AG04450 (cell line): ENCODE data around the gene TANGO2. TPM values are rescaled to one million over a fixed set of nuclear protein-coding genes. Genes with fewer than 3 reads are reported as not detected.

Experiments
- CTCF ChIA-PET: fragments of 300-600, 350-600 bp; formaldehyde crosslinking; extraction: SDS; loops from one replicate; lab custom pipeline; 2022; ENCODE audit warnings: antibody characterized with exemption, inconsistent platforms; lab: Charles Lee
- POLR2A ChIA-PET: fragments of 350-600 bp; formaldehyde crosslinking; extraction: SDS; loops from one replicate; lab custom pipeline; 2021; ENCODE audit warnings: antibody characterized with exemption, inconsistent platforms; lab: Yijun Ruan, JAX
- DNase-seq: peaks from one replicate; pipeline ENCODE4 v3.0.0-alpha.2; 2011; ENCODE audit warnings: low read depth, low spot score
- H3K27ac ChIP-seq: one replicate; pipeline ENCODE4 v1.5.1; 2012; ENCODE audit warnings: low read depth, low read length, control low read depth
- H3K27me3 ChIP-seq: one replicate; pipeline ENCODE4 v1.6.0; 2012; ENCODE audit warnings: low read length; ENCODE audit not compliant: control insufficient read depth, insufficient read depth
- H3K4me3 ChIP-seq: 2 replicates; pipeline ENCODE4 v1.5.1; 2011; ENCODE audit warnings: mild to moderate bottlenecking, low read depth, low read length, control low read depth
- H3K9me3 ChIP-seq: 2 replicates; pipeline ENCODE4 v1.5.1; 2012; ENCODE audit warnings: low read length; ENCODE audit not compliant: control insufficient read depth, insufficient read depth
- polyA plus RNA-seq: library from polyadenylated mRNA; depleted of rRNA; stranded (reverse); fragments of >200 nt; gene quantifications from 2 replicates; pipeline ENCODE4 v1.2.3, GENCODE V29; 2011
- TF ChIP-seq, protein P1 (sequence below): IDR thresholded peaks from 2 replicates; pipeline ENCODE4 v1.5.1; 2011; ENCODE audit warnings: low read depth, low read length, control low read depth, inconsistent platforms

TANGO2 gene
- polyA plus RNA-seq, 1 experiment = 21.3 TPM

DNA sequence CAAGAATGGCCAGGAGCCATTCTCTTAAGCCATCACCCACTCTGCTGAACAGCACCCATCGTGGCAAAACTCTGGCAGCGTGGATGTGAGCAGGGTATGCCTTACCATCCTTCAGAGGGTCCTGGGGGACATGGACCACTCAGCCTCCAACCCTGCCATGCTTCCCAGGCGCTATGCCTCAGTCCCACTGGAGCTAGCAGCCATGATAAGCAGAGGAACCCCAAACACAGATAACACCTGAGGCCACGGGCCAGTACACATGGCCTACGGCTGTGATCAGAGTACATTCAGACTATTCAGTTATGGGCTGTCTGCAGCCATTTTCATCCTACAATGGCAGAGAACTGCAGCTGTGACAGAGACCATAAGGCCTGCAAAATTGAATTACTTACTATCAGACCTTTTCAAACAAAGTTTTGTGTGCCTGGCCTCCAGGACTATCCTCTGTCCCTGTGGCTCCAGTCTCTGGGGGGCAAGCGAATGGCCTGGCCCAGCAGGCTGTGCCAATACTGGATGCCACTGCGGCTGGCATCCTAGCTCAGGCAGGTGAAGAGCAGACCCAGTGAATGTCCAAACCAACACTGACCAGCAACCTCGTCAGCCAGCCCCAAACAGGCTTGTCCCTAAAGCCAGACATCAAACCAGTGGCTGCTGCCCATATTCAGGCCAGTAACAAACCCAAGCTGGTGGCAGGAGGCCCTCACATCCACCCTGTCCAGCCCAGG is 11.2 kb upstream of the TANGO2 start:
- Histone ChIP-seq H3K4me3 (no peak overlapping the region), H3K27me3 (peaks cover 6% of the 10 kb centered on the region), H3K9me3 (no peaks in the 10 kb centered on the region; the same call in 1 of the 2 replicates), H3K27ac (no peak overlapping the region)
- ChIA-PET POLR2A (no interaction called here), CTCF (no interaction called here)
- TF ChIP-seq, protein P1, sequence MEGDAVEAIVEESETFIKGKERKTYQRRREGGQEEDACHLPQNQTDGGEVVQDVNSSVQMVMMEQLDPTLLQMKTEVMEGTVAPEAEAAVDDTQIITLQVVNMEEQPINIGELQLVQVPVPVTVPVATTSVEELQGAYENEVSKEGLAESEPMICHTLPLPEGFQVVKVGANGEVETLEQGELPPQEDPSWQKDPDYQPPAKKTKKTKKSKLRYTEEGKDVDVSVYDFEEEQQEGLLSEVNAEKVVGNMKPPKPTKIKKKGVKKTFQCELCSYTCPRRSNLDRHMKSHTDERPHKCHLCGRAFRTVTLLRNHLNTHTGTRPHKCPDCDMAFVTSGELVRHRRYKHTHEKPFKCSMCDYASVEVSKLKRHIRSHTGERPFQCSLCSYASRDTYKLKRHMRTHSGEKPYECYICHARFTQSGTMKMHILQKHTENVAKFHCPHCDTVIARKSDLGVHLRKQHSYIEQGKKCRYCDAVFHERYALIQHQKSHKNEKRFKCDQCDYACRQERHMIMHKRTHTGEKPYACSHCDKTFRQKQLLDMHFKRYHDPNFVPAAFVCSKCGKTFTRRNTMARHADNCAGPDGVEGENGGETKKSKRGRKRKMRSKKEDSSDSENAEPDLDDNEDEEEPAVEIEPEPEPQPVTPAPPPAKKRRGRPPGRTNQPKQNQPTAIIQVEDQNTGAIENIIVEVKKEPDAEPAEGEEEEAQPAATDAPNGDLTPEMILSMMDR = no peak
- DNase-seq = no peak

DNA sequence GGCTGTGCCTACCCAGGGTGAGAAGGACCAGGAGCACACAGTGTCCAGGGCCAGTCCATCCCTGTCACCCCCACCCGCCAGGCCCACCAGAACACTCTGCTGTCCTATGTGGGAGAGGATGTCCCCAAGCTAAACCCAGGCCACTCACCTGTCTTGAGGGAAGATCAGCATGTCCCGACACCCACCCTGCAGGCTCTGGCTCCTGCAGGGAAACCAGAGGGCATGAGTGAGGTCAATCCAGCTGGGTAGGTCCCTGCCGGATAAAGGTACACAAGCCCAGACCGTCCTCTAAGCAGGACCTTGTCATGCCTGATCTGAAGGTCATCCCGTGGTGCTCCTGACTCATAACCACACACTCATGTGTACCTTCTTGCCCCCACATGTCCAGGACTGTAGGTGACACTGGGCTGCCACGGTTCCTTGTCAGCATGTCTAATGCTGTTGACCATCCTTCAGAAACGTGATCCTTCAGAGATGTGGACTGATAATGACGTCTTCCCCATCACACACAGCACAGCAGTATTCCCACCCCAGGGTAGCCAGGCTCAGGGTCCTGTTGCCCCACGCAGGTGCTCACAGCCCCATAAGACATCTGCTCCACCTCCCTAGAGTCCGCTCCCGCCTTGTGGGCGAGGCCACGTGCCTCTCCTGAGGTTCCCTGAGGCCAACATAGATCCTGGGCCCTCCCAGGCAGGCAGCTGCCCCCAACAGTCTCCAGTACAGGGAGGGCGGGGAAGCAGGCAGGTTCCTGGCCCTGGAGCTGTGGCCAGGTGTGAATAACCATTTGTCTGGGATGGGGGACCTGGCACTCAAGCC is 10.4 kb upstream of the TANGO2 start:
- ChIA-PET POLR2A (no interaction called here), CTCF (no interaction called here)
- Histone ChIP-seq H3K4me3 (no peak overlapping the region), H3K9me3 (no peaks in the 10 kb centered on the region; the same call in 1 of the 2 replicates), H3K27me3 (peaks cover 13% of the 10 kb centered on the region), H3K27ac (no peak overlapping the region)
- DNase-seq = no peak
- TF ChIP-seq, protein P1 = no peak

DNA sequence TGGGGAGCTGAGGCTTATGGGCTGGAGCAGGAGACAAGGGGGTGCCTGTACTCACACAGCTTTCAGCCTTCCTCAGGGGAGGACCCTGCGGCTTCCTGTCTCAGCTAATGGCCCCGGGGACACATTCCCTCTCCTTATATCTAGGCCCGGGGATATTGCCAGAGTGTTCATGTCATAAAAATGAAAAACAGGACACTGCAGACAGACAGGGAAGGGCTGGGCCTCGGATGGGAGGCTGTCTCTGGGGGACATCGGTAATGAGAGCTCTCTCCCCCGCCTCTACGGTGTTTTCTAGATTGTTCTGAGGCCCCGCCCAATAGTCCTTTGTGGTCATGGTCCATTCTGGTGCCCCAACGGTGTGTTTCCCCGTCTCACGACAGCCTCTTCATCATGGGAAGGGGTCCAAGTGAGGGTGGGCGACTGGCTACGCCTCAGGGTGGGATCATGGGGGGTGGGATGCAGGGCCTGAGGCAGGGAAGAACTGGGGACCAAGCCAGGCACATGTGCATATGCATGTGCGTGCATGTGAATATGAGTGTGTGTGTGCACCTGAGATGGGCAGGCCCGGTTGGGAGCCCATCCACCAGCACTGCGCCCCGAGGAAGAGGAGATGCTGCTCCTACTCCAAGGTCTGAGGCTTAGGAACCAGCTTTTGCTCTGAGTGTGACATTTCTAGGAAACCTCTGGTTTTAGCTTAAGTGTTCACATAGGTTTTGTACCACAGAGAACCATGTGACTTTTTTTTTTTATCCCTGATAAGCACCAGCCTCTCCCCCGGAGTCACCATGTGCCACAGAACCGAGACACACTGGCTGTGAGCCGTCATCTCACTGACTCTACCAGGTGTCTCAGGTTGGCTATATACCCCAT is 9.6 kb upstream of the TANGO2 start:
- H3K27ac ChIP-seq = no peak overlapping the region
- H3K27me3 ChIP-seq = peaks cover 14% of the 10 kb centered on the region
- DNase-seq = no peak
- CTCF ChIA-PET = interaction anchor here (3.7 kb wide), 1 partner anchor 41 kb away, joined by 68 read pairs; no protein-coding TSS in a partner anchor
- POLR2A ChIA-PET = interaction anchor here (2.1 kb wide), 1 partner anchor 43 kb away, joined by 5 read pairs; no protein-coding TSS in a partner anchor
- TF ChIP-seq, protein P1 = no peak
- no peak overlapping the region for H3K4me3 ChIP-seq
- H3K9me3 ChIP-seq = no peaks in the 10 kb centered on the region; the same call in 1 of the 2 replicates

DNA sequence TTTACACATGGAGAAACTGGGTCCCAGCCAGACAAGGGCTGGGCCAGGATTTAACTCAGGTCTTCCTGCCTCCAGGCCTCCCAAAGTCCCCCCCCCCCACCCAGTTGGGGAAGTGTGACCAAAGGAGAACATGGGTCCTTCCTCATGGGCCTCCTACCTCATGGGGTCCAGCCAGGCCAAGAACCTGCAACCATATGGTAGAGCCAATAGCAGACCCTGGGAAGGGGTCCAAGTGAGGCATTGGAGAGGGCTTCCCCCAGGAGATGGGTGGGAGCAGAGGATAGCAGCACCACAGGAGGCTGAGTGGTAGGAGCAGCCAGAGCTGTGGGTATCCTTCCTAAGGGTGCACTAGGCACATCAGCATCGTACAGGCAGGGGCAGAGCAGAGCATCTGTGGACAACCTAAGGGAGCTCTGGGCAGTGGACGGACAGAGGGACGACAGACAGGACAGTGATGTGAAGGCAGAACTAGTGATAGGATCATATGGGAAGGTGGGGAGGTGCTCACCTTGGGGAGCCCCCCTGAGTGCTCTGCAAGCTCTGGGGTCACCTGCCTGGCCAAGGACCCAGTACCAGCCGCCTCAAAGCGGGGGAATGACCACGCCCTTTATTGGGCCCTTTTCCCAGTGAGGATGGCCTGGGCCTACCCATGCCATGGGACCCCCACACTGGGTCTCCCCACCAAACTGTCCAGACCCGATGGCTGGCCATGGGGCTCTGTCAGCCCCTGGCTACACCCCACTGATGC is 8.7 kb upstream of the TANGO2 start:
- no peak overlapping the region for H3K4me3 ChIP-seq
- H3K9me3 ChIP-seq = no peaks in the 10 kb centered on the region; the same call in 1 of the 2 replicates
- peaks cover 16% of the 10 kb centered on the region for H3K27me3 ChIP-seq
- no peak overlapping the region for H3K27ac ChIP-seq
- TF ChIP-seq, protein P1 = no peak
- DNase-seq = no peak
- ChIA-PET CTCF (interaction anchor here (0.6 to 3.7 kb wide), 5 partner anchors 28 to 56 kb away, joined by 3 to 68 read pairs (median 6); no protein-coding TSS in a partner anchor), POLR2A (interaction anchor here (1.4 to 2.1 kb wide), 3 partner anchors 26 to 43 kb away, joined by 5 to 10 read pairs (median 6); no protein-coding TSS in a partner anchor)
